HepG2 (cell line): ENCODE measurements around the gene ACSM5. TPM values are rescaled to one million over a fixed set of nuclear protein-coding genes. Genes with fewer than 3 reads are reported as not detected.

Experiments used
- ATAC-seq: fragments of 200-7000 bp; cut with Tn5 transposase; 3 replicates; pipeline ENCODE4 v1.9.1; 2020; ENCODE audit warnings: mild to moderate bottlenecking, moderate library complexity
- Bru-seq: library from RNA; stranded (reverse); fragments of 400-500 nt; gene quantifications from one replicate; lab custom pipeline; 2021; lab: Mats Ljungman, UMichigan
- BruChase-seq, 2 experiments: library from RNA; stranded (reverse); fragments of 400-500 nt; gene quantifications; one replicate each; lab custom pipeline; 2021; lab: Mats Ljungman, UMichigan
- BruUV-seq: library from RNA; stranded (reverse); fragments of 400-500 nt; replicated peaks from 2 replicates; lab custom pipeline; 2021; lab: Mats Ljungman, UMichigan
- CTCF ChIA-PET: fragments of 300-600 bp; formaldehyde crosslinking; extraction: SDS; loops from one replicate; lab custom pipeline; 2021; ENCODE audit warnings: low total read pairs, inconsistent platforms, low intra/inter-chr PET ratio; lab: Yijun Ruan, JAX
- POLR2A ChIA-PET: fragments of 350-600 bp; sonication (Branson Sonifier 250); formaldehyde crosslinking; loops from one replicate; lab custom pipeline; 2020; ENCODE audit warnings: antibody characterized with exemption, inconsistent platforms; lab: Yijun Ruan, JAX
- DNase-seq: peaks from one replicate; pipeline ENCODE4 v3.0.0-alpha.2; 2015; ENCODE audit warnings: low spot score
- FAIRE-seq: peaks from 3 replicates; lab custom pipeline; 2011; peaks lifted over from hg19 to GRCh38; lab: Jason Lieb, UNC
- H2AFZ ChIP-seq: one replicate; pipeline ENCODE4 v1.6.1; 2011; ENCODE audit warnings: low read length, inconsistent platforms
- H3K27ac ChIP-seq: fragments of 300-600 bp; 3 replicates; pipeline ENCODE4 v1.8.0; 2011; ENCODE audit warnings: mixed run types, mild to moderate bottlenecking, mixed read lengths, low read length, inconsistent platforms; ENCODE audit not compliant: insufficient read depth; ENCODE audit errors: extremely low read length
- H3K27me3 ChIP-seq, 2 experiments: fragments of 200-600 bp in 1 of 2; 2 replicates in 1 of 2; 3 replicates in 1 of 2; pipeline versions ENCODE4 v1.6.0 to v1.8.0; 2011; ENCODE audit warnings: low read length in 2 of 2, mild to moderate bottlenecking in 2 of 2, moderate library complexity in 2 of 2, inconsistent platforms in 1 of 2; ENCODE audit not compliant: insufficient read depth in 2 of 2, control insufficient read depth in 1 of 2
- H3K36me3 ChIP-seq, 2 experiments: fragments of 200-600 bp in 1 of 2; replicated peaks in 1 of 2; 2 replicates in 1 of 2; 3 replicates in 1 of 2; pipeline versions ENCODE4 v1.5.1 to v1.8.0; 2011; ENCODE audit warnings: low read length in 2 of 2, inconsistent platforms in 1 of 2; ENCODE audit not compliant: insufficient read depth in 2 of 2, control insufficient read depth in 1 of 2
- H3K4me1 ChIP-seq: 2 replicates; pipeline ENCODE4 v1.5.1; 2012; ENCODE audit warnings: low read length, inconsistent platforms; ENCODE audit not compliant: insufficient read depth
- H3K4me2 ChIP-seq: 2 replicates; pipeline ENCODE4 v1.6.0; 2011; ENCODE audit warnings: low read depth, low read length, inconsistent platforms
- H3K4me3 ChIP-seq, 3 experiments: fragments of 200-600 bp in 1 of 3; sonication (generic), shearing (Covaris generic) in 1 of 3; replicated peaks in 1 of 3; 2 replicates each; pipeline ENCODE4 v1.5.1; 2011 to 2016; ENCODE audit warnings: low read length in 3 of 3, inconsistent platforms in 2 of 3, low read depth in 2 of 3, mild to moderate bottlenecking in 2 of 3, control low read depth in 1 of 3, mixed read lengths in 1 of 3; ENCODE audit not compliant: insufficient read depth in 1 of 3
- H3K79me2 ChIP-seq: one replicate; pipeline ENCODE4 v1.6.1; 2011; ENCODE audit warnings: low read length, inconsistent platforms; ENCODE audit not compliant: insufficient read depth
- H3K9ac ChIP-seq: 2 replicates; pipeline ENCODE4 v1.6.0; 2011; ENCODE audit warnings: mild to moderate bottlenecking, low read depth, low read length, inconsistent platforms; ENCODE audit not compliant: insufficient read depth
- H3K9me3 ChIP-seq: 2 replicates; pipeline ENCODE4 v1.5.1; 2012; ENCODE audit warnings: mild to moderate bottlenecking, low read length
- H4K20me1 ChIP-seq: 2 replicates; pipeline ENCODE4 v1.6.0; 2011; ENCODE audit warnings: inconsistent platforms, mild to moderate bottlenecking, low read length, moderate library complexity; ENCODE audit not compliant: insufficient read depth
- KDM5B ChIP-seq: sonication (generic); formaldehyde crosslinking; IDR thresholded peaks from 2 replicates; pipeline ENCODE4 v1.4.0; 2020; ENCODE audit warnings: missing genetic modification reagents, mild to moderate bottlenecking, borderline replicate concordance
- PHF20 ChIP-seq: sonication (generic); formaldehyde crosslinking; IDR thresholded peaks from 2 replicates; pipeline ENCODE4 v1.5.0; 2020; ENCODE audit warnings: mild to moderate bottlenecking, missing genetic modification reagents
- POLR2AphosphoS5 ChIP-seq: IDR thresholded peaks from 2 replicates; pipeline ENCODE4 v1.6.1; 2012; ENCODE audit warnings: low read depth, low read length
- SAP130 ChIP-seq: IDR thresholded peaks from 2 replicates; pipeline ENCODE4 v1.6.1; 2016; ENCODE audit warnings: low read depth
- XRCC5 ChIP-seq: fragments of 200-400 bp; formaldehyde crosslinking; optimal IDR thresholded peaks from 2 replicates; pipeline ENCODE3; 2017; ENCODE audit warnings: mild to moderate bottlenecking, low read length
- ZNF224 ChIP-seq: sonication (generic); formaldehyde crosslinking; IDR thresholded peaks from 2 replicates; pipeline ENCODE4 v1.5.0; 2020; ENCODE audit warnings: mild to moderate bottlenecking, missing genetic modification reagents
- ZNF230 ChIP-seq: sonication (generic); formaldehyde crosslinking; IDR thresholded peaks from 2 replicates; pipeline ENCODE4 v1.4.0; 2020; ENCODE audit warnings: mild to moderate bottlenecking, missing genetic modification reagents
- ZNF264 ChIP-seq: sonication (generic); formaldehyde crosslinking; IDR thresholded peaks from 2 replicates; pipeline ENCODE4 v1.4.0; 2020; ENCODE audit warnings: missing genetic modification reagents
- WGBS: methylation state at CpG from one replicate; pipeline ENCODE4 v1.1.6; 2017; ENCODE audit warnings: low lambda C conversion rate; 5-methylcytosine and 5-hydroxymethylcytosine counted together
- in situ Hi-C: cut with HindIII; loops from 2 replicates; pipeline ENCODE4 v1.10.0; 2017; ENCODE audit warnings: low pct_unique_long_range_greater_than_20kb; ENCODE audit not compliant: extremely low pct_ligation_motif_present
- intact Hi-C: fragments of 100-400 bp; cut with micrococcal nuclease; formaldehyde crosslinking; loops from one replicate; pipeline ENCODE4 v1.10.0; 2022; ENCODE audit not compliant: unreplicated experiment
- long read RNA-seq, 2 experiments: library from RNA in 1 of 2; library from polyadenylated mRNA in 1 of 2; stranded (forward) in 1 of 2; unstranded in 1 of 2; transcript quantifications; one replicate each; pipeline ENCODE4 v2.0.0, GENCODE V29; 2019 to 2022
- polyA minus RNA-seq, 3 experiments: library from RNA; depleted of rRNA, polyadenylated mRNA; stranded (reverse); fragments of >200 nt; gene quantifications; 2 replicates each; pipeline ENCODE4 v1.2.3, GENCODE V29; 2011; ENCODE audit warnings: low replicate concordance in 1 of 3
- polyA plus RNA-seq, 8 experiments: library from polyadenylated mRNA; depleted of rRNA in 3 of 8; stranded (reverse) in 7 of 8; unstranded in 1 of 8; fragments of >200 nt; fragmentation: Illumina TruSeq in 4 of 8; extraction: Trizol in 4 of 8; gene quantifications; 2 replicates each; pipeline versions ENCODE4 v1.2.1 to v1.2.3, GENCODE V29; 2011 to 2016; ENCODE audit warnings: low read depth in 4 of 8, missing spikeins in 1 of 8, mixed read lengths in 1 of 8; ENCODE audit not compliant: insufficient read depth in 1 of 8
- total RNA-seq, 5 experiments: library from RNA; depleted of rRNA; stranded (reverse); fragments of >200 nt; fragmentation: Illumina TruSeq; extraction: Trizol; gene quantifications; 2 replicates each; pipeline ENCODE4 v1.2.3, GENCODE V29; 2016; ENCODE audit warnings: low read depth in 1 of 5
- TF ChIP-seq, protein P1 (sequence below): IDR thresholded peaks from 2 replicates; pipeline ENCODE4 v1.6.1; 2016; ENCODE audit warnings: missing compliant biosample characterization, missing genetic modification reagents, borderline replicate concordance
- TF ChIP-seq, protein P2 (sequence below): sonication (generic); formaldehyde crosslinking; IDR thresholded peaks from 2 replicates; pipeline ENCODE4 v1.4.0; 2020; ENCODE audit warnings: low read depth, mild to moderate bottlenecking, missing genetic modification reagents
- TF ChIP-seq, protein P3 (sequence below): sonication (generic); formaldehyde crosslinking; IDR thresholded peaks from 2 replicates; pipeline ENCODE4 v1.8.1; 2023; ENCODE audit warnings: mild to moderate bottlenecking, missing genetic modification reagents

The ACSM5 gene, protein sequence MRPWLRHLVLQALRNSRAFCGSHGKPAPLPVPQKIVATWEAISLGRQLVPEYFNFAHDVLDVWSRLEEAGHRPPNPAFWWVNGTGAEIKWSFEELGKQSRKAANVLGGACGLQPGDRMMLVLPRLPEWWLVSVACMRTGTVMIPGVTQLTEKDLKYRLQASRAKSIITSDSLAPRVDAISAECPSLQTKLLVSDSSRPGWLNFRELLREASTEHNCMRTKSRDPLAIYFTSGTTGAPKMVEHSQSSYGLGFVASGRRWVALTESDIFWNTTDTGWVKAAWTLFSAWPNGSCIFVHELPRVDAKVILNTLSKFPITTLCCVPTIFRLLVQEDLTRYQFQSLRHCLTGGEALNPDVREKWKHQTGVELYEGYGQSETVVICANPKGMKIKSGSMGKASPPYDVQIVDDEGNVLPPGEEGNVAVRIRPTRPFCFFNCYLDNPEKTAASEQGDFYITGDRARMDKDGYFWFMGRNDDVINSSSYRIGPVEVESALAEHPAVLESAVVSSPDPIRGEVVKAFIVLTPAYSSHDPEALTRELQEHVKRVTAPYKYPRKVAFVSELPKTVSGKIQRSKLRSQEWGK
- total RNA-seq (2016; rRNA removed; fragmentation: Illumina TruSeq; extraction: Trizol) = 9.1 and 11.1 TPM in 2 replicates
- total RNA-seq (2016; cell fraction: cytosol; rRNA removed; fragmentation: Illumina TruSeq; extraction: Trizol; ENCODE audit: low read depth) = 1.5 and 2.0 TPM in 2 replicates
- total RNA-seq (2016; cell fraction: insoluble cytoplasmic fraction; rRNA removed; fragmentation: Illumina TruSeq; extraction: Trizol) = 9.2 and 10.1 TPM in 2 replicates
- 2.9 and 3.0 TPM in 2 replicates for total RNA-seq (2016; cell fraction: membrane; rRNA removed; fragmentation: Illumina TruSeq; extraction: Trizol)
- total RNA-seq (2016; cell fraction: nucleus; rRNA removed; fragmentation: Illumina TruSeq; extraction: Trizol) = 5.0 and 5.8 TPM in 2 replicates
- polyA plus RNA-seq (2011; rRNA removed) = 15.0 and 21.0 TPM in 2 replicates
- 10.9 and 16.3 TPM in 2 replicates for polyA plus RNA-seq (2011; cell fraction: cytosol; rRNA removed)
- 25.0 and 31.6 TPM in 2 replicates for polyA plus RNA-seq (2011; cell fraction: nucleus; rRNA removed)
- 12.0 and 19.6 TPM in 2 replicates for polyA plus RNA-seq (2012)
- 0.52 and 0.78 TPM in 2 replicates for polyA plus RNA-seq (2016; cell fraction: cytosol; fragmentation: Illumina TruSeq; extraction: Trizol; ENCODE audit: low read depth)
- polyA plus RNA-seq (2016; cell fraction: insoluble cytoplasmic fraction; fragmentation: Illumina TruSeq; extraction: Trizol; ENCODE audit: low read depth) = 7.3 and 9.9 TPM in 2 replicates
- polyA plus RNA-seq (2016; cell fraction: membrane; fragmentation: Illumina TruSeq; extraction: Trizol; ENCODE audit: low read depth) = 1.1 and 1.3 TPM in 2 replicates
- 9.9 and 11.0 TPM in 2 replicates for polyA plus RNA-seq (2016; cell fraction: nucleus; fragmentation: Illumina TruSeq; extraction: Trizol; ENCODE audit: insufficient read depth, low read depth)
- 17.5 TPM in 1 of 2 replicates, not detected in the other for polyA minus RNA-seq (2011; rRNA and poly(A)+ RNA removed; ENCODE audit: low replicate concordance)
- 5.7 and 7.6 TPM in 2 replicates for polyA minus RNA-seq (2011; cell fraction: cytosol; rRNA and poly(A)+ RNA removed)
- polyA minus RNA-seq (2011; cell fraction: nucleus; rRNA and poly(A)+ RNA removed) = 17.1 and 30.2 TPM in 2 replicates
- Bru-seq, nascent RNA = percentile 53 among the genes with signal in this experiment
- BruChase-seq, experiment 1, labeled RNA remaining after a 6-hour chase = percentile 55 among the genes with signal in this experiment
- BruChase-seq, experiment 2, labeled RNA remaining after a 2-hour chase = percentile 52 among the genes with signal in this experiment
- long read RNA-seq, experiment 1, transcript ACSM5-205 (2 exons, 856 nt) = major isoform, 8 of 16 reads
- long read RNA-seq, experiment 1, partial matches to known transcripts = 2 of 16 reads
- long read RNA-seq, experiment 1, other reads (novel, unspliced or antisense) = 3 of 16 reads
- long read RNA-seq, experiment 2, partial matches to known transcripts = 2 of 14 reads
- long read RNA-seq, experiment 2, other reads (novel, unspliced or antisense) = 8 of 14 reads

DNA sequence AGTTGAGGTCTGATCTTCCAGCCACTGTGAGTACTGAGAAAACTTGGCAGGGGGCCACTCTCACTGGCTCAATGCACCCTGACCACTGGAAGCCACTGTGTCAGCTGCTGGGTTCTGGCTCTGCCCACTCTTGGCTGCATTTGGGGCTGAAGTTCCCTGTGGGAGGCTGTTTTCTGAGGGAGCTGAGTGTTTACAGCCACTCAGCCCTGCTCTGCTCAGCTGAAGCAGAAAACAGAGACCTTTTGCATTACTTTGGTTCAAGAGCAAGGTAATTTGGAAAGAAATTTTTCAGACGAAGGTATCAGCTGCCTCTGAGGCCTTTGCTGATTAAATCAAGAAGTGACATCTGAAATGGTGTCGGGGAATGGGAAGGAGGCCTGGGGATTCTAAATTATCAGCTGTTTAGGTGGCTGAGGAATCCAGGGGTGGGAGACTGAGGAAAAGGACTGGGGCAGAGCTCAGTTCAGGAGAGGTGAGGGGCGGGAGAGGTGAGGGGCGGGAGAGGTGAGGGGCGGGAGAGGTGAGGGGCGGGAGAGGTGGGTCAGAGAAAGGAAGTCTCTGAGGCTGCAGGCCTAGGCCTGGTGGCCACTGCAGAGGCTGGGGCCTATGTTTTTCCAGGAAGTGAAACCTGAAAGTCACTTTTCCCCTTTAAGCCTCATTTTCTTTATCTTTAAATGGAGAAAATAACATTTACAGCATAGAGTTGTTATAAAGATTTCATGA, at the start of gene ACSM5:
ACSM5 (plus strand) TSS at position 137 of the 723 bp plus-strand sequence. CDS start 1,951 bp downstream, outside the sequence.
- Histone ChIP-seq H3K4me1 (peaks cover 53% of the 10 kb centered on the region), H3K4me3 (peak within 1 kb of the TSS; percentile 47 to 51 (median 50)), H4K20me1 (no peaks in the 10 kb centered on the region), H3K27ac (peak within 1 kb of the TSS; percentile 79), H3K4me2 (peak within 1 kb of the TSS; percentile 79), H3K36me3 (no peaks in the 10 kb centered on the region), H3K9ac (peak within 1 kb of the TSS; percentile 71), H3K9me3 (no peaks in the 10 kb centered on the region), H2AFZ (peak within 1 kb of the TSS; percentile 82), H3K27me3 (no peaks in the 10 kb centered on the region), H3K79me2 (no peaks in the 10 kb centered on the region)
- BruUV-seq = no TSS peak
- DNase-seq = peak; percentile 62
- CTCF ChIA-PET = no interaction called here
- FAIRE-seq = no peak
- in situ Hi-C loops = no loop called here
- intact Hi-C loops = loop anchor here (10.0 kb wide), 1 partner anchor 135 kb away; no protein-coding TSS in a partner anchor
- WGBS = 23% methylated on average over 6 of the region's 6 CpGs
- ATAC-seq = peak; percentile 93
- POLR2A ChIA-PET = interaction anchor here (0.9 to 1.6 kb wide), 5 partner anchors 9 to 24 kb away, joined by 3 to 8 read pairs (median 4); no protein-coding TSS in a partner anchor
- TF ChIP-seq, protein P1, sequence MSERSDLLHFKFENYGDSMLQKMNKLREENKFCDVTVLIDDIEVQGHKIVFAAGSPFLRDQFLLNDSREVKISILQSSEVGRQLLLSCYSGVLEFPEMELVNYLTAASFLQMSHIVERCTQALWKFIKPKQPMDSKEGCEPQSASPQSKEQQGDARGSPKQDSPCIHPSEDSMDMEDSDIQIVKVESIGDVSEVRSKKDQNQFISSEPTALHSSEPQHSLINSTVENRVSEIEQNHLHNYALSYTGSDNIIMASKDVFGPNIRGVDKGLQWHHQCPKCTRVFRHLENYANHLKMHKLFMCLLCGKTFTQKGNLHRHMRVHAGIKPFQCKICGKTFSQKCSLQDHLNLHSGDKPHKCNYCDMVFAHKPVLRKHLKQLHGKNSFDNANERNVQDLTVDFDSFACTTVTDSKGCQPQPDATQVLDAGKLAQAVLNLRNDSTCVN (CRISPR knock-in tag) = 0 out of 2 replicates have a peak, but pooled peaks have one; percentile 39
- peak; percentile 74 for TF ChIP-seq XRCC5
- 0 out of 2 replicates have a peak, but pooled peaks have one; percentile 4 for TF ChIP-seq ZNF264 (CRISPR knock-in tag)
- peak; percentile 73 for TF ChIP-seq POLR2AphosphoS5
- 0 out of 2 replicates have a peak, but pooled peaks have one; percentile 54 for TF ChIP-seq ZNF230 (CRISPR knock-in tag)
- TF ChIP-seq, protein P2, sequence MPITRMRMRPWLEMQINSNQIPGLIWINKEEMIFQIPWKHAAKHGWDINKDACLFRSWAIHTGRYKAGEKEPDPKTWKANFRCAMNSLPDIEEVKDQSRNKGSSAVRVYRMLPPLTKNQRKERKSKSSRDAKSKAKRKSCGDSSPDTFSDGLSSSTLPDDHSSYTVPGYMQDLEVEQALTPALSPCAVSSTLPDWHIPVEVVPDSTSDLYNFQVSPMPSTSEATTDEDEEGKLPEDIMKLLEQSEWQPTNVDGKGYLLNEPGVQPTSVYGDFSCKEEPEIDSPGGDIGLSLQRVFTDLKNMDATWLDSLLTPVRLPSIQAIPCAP (CRISPR knock-in tag) = no peak
- TF ChIP-seq PHF20 = peak; percentile 46
- no peak for TF ChIP-seq KDM5B (CRISPR knock-in tag)
- TF ChIP-seq ZNF224 = 0 out of 2 replicates have a peak, but pooled peaks have one; percentile 72
- TF ChIP-seq, protein P3, sequence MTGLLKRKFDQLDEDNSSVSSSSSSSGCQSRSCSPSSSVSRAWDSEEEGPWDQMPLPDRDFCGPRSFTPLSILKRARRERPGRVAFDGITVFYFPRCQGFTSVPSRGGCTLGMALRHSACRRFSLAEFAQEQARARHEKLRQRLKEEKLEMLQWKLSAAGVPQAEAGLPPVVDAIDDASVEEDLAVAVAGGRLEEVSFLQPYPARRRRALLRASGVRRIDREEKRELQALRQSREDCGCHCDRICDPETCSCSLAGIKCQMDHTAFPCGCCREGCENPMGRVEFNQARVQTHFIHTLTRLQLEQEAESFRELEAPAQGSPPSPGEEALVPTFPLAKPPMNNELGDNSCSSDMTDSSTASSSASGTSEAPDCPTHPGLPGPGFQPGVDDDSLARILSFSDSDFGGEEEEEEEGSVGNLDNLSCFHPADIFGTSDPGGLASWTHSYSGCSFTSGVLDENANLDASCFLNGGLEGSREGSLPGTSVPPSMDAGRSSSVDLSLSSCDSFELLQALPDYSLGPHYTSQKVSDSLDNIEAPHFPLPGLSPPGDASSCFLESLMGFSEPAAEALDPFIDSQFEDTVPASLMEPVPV (CRISPR knock-in tag) = no peak
- peak; percentile 31; the same call in 1 of the 2 replicates for TF ChIP-seq SAP130 (CRISPR knock-in tag)
